Measurements from ENCODE around the gene ATR. TPM values are rescaled to one million over a fixed set of nuclear protein-coding genes. Genes with fewer than 3 reads are reported as not detected.

ATR gene
- polyA plus RNA-seq, 1 donor from 2014 or later: 26.1 TPM

- no peak overlapping the region for H3K9ac ChIP-seq (ENCODE audit: low read length)
- H2AFZ ChIP-seq (ENCODE audit: low read depth, low read length): no peak overlapping the region
- H3K4me3 ChIP-seq (ENCODE audit: low read length): no peak overlapping the region
- H3F3A ChIP-seq (ENCODE audit: insufficient read depth, low read length, poor library complexity, severe bottlenecking): no peaks in the 10 kb centered on the region
- no peak for TF ChIP-seq TAF1 (IDR thresholded peaks at IDR 0.05; ENCODE audit: low read depth)
- H3K9me3 ChIP-seq (ENCODE audit: low read length): no peaks in the 10 kb centered on the region
- H3K79me2 ChIP-seq (replicated peaks; ENCODE audit: insufficient read depth, low read length): no peaks in the 10 kb centered on the region
- no peaks in the 10 kb centered on the region for H3K27me3 ChIP-seq (ENCODE audit: insufficient read depth, low read depth, low read length)
- no peak overlapping the region for H3K27ac ChIP-seq (ENCODE audit: low read length)
- no peak overlapping the region for H3K4me2 ChIP-seq (ENCODE audit: low read length)
- no peaks in the 10 kb centered on the region for H3K9me2 ChIP-seq (ENCODE audit: insufficient read depth, low read length)
- H4K20me1 ChIP-seq (ENCODE audit: insufficient read depth): no peaks in the 10 kb centered on the region
- no peaks in the 10 kb centered on the region for H3K36me3 ChIP-seq (ENCODE audit: insufficient read depth, low read length)
Measured at GRCh38 chr3:142500211-142500610, 78.3 kb downstream of the ATR start.

DNA sequence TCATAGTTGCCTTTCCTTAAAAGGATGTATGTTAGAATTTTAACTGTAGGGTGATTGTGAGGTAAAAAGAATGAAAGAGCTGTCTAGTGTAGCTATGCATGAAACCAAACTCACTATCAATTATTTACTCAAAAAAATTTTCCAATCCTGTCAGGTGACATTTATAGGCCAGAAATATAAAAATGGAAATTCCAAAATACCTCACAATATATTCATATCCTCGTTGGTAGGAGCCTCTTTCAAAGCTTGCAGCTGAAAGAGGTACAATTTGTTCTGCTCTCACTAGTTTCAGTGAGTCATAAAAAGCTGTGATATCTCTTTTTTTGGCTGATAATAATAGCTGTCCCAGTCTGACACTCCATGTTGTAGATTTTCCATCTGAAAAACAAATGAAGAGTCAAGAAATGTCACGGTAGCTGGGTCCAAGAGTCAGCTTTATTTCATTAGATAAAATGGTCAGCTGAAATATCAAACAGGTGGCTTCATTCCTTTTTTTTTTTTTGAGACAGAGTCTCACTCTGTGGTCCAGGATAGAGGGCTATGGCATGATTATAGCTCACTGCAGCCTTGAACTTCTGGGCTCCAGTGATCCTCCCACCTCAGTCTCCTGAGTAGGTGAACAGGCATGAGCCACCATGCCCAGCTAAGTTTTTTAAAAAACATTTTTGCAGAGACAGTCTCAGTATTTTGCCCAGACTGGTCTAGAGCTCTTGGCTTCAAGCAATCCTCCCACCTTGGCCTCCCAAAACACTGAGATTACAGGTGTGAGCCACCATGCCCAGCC, 79.9 kb downstream of the ATR start:
- H3K27ac ChIP-seq (ENCODE audit: low read length): no peak overlapping the region
- H3K79me2 ChIP-seq (replicated peaks; ENCODE audit: insufficient read depth, low read length): no peaks in the 10 kb centered on the region
- H4K20me1 ChIP-seq (ENCODE audit: insufficient read depth): no peaks in the 10 kb centered on the region
- H2AFZ ChIP-seq (ENCODE audit: low read depth, low read length): no peak overlapping the region
- no peaks in the 10 kb centered on the region for H3K9me2 ChIP-seq (ENCODE audit: insufficient read depth, low read length)
- no peaks in the 10 kb centered on the region for H3K27me3 ChIP-seq (ENCODE audit: insufficient read depth, low read depth, low read length)
- H3K4me3 ChIP-seq (ENCODE audit: low read length): no peak overlapping the region
- H3K9me3 ChIP-seq (ENCODE audit: low read length): no peaks in the 10 kb centered on the region
- TF ChIP-seq EZH2 (IDR thresholded peaks at IDR 0.05; ENCODE audit: borderline replicate concordance, insufficient read depth, low read length, poor library complexity, severe bottlenecking) (no peak), TAF1 (IDR thresholded peaks at IDR 0.05; ENCODE audit: low read depth) (no peak), POLR2AphosphoS5 (IDR thresholded peaks at IDR 0.05) (no peak), EP300 (conservative IDR thresholded peaks at IDR 0.05; ENCODE audit: poor library complexity, severe bottlenecking) (no peak)
- TF ChIP-seq, protein P1, sequence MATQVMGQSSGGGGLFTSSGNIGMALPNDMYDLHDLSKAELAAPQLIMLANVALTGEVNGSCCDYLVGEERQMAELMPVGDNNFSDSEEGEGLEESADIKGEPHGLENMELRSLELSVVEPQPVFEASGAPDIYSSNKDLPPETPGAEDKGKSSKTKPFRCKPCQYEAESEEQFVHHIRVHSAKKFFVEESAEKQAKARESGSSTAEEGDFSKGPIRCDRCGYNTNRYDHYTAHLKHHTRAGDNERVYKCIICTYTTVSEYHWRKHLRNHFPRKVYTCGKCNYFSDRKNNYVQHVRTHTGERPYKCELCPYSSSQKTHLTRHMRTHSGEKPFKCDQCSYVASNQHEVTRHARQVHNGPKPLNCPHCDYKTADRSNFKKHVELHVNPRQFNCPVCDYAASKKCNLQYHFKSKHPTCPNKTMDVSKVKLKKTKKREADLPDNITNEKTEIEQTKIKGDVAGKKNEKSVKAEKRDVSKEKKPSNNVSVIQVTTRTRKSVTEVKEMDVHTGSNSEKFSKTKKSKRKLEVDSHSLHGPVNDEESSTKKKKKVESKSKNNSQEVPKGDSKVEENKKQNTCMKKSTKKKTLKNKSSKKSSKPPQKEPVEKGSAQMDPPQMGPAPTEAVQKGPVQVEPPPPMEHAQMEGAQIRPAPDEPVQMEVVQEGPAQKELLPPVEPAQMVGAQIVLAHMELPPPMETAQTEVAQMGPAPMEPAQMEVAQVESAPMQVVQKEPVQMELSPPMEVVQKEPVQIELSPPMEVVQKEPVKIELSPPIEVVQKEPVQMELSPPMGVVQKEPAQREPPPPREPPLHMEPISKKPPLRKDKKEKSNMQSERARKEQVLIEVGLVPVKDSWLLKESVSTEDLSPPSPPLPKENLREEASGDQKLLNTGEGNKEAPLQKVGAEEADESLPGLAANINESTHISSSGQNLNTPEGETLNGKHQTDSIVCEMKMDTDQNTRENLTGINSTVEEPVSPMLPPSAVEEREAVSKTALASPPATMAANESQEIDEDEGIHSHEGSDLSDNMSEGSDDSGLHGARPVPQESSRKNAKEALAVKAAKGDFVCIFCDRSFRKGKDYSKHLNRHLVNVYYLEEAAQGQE (IDR thresholded peaks at IDR 0.05; ENCODE audit: borderline replicate concordance): no peak
- H3F3A ChIP-seq (ENCODE audit: insufficient read depth, low read length, poor library complexity, severe bottlenecking): no peaks in the 10 kb centered on the region
- H3K36me3 ChIP-seq (ENCODE audit: insufficient read depth, low read length): no peaks in the 10 kb centered on the region
- H3K4me2 ChIP-seq (ENCODE audit: low read length): no peak overlapping the region
- H3K9ac ChIP-seq (ENCODE audit: low read length): no peak overlapping the region

DNA sequence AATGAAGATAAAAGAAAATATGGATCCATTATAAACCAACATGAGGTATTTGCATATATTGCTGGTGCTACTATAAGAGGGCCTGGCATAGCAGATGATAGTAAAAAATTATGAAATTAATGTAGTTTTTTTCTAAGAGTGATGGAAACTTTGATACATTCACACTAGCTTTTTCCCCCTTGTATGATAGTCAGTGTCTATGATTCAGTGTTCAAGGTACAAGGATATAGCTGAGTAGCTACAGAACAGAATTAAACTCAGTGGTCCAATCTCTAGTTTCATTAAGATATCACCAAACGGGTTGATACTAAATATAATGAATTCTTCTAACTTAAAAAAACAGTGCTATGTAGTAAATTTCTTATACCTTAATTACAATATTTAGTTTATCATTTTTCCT, 80.8 kb downstream of the ATR start:
- H3K9me2 ChIP-seq (ENCODE audit: insufficient read depth, low read length): no peaks in the 10 kb centered on the region
- H3K4me3 ChIP-seq (ENCODE audit: low read length): no peak overlapping the region
- H3K27me3 ChIP-seq (ENCODE audit: insufficient read depth, low read depth, low read length): no peaks in the 10 kb centered on the region
- no peaks in the 10 kb centered on the region for H3F3A ChIP-seq (ENCODE audit: insufficient read depth, low read length, poor library complexity, severe bottlenecking)
- no peak overlapping the region for H2AFZ ChIP-seq (ENCODE audit: low read depth, low read length)
- no peaks in the 10 kb centered on the region for H3K36me3 ChIP-seq (ENCODE audit: insufficient read depth, low read length)
- no peak for TF ChIP-seq EP300 (conservative IDR thresholded peaks at IDR 0.05; ENCODE audit: poor library complexity, severe bottlenecking)
- TF ChIP-seq, protein P1 (IDR thresholded peaks at IDR 0.05; ENCODE audit: borderline replicate concordance): no peak
- TF ChIP-seq RAD21 (conservative IDR thresholded peaks at IDR 0.05): no peak
- no peak for TF ChIP-seq POLR2AphosphoS5 (IDR thresholded peaks at IDR 0.05)
- TF ChIP-seq EZH2 (IDR thresholded peaks at IDR 0.05; ENCODE audit: borderline replicate concordance, insufficient read depth, low read length, poor library complexity, severe bottlenecking): no peak
- TF ChIP-seq TAF1 (IDR thresholded peaks at IDR 0.05; ENCODE audit: low read depth): no peak
- TF ChIP-seq, protein P2, sequence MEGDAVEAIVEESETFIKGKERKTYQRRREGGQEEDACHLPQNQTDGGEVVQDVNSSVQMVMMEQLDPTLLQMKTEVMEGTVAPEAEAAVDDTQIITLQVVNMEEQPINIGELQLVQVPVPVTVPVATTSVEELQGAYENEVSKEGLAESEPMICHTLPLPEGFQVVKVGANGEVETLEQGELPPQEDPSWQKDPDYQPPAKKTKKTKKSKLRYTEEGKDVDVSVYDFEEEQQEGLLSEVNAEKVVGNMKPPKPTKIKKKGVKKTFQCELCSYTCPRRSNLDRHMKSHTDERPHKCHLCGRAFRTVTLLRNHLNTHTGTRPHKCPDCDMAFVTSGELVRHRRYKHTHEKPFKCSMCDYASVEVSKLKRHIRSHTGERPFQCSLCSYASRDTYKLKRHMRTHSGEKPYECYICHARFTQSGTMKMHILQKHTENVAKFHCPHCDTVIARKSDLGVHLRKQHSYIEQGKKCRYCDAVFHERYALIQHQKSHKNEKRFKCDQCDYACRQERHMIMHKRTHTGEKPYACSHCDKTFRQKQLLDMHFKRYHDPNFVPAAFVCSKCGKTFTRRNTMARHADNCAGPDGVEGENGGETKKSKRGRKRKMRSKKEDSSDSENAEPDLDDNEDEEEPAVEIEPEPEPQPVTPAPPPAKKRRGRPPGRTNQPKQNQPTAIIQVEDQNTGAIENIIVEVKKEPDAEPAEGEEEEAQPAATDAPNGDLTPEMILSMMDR (IDR thresholded peaks at IDR 0.05; ENCODE audit: poor library complexity, severe bottlenecking): no peak
- TF ChIP-seq SMC3 (conservative IDR thresholded peaks at IDR 0.05; ENCODE audit: poor library complexity): no peak
- no peak for TF ChIP-seq MXI1 (conservative IDR thresholded peaks at IDR 0.05; ENCODE audit: poor library complexity, severe bottlenecking)
- no peaks in the 10 kb centered on the region for H3K79me2 ChIP-seq (replicated peaks; ENCODE audit: insufficient read depth, low read length)
- H4K20me1 ChIP-seq (ENCODE audit: insufficient read depth): no peaks in the 10 kb centered on the region
- no peak overlapping the region for H3K4me2 ChIP-seq (ENCODE audit: low read length)
- no peaks in the 10 kb centered on the region for H3K9me3 ChIP-seq (ENCODE audit: low read length)
- H3K27ac ChIP-seq (ENCODE audit: low read length): no peak overlapping the region
- H3K9ac ChIP-seq (ENCODE audit: low read length): no peak overlapping the region

Measured in neural cell (in vitro differentiated cells).